ENCODE measurements around the gene C17orf100.

Gene C17orf100

GRCh38 chr17:6651354-6651918 is at the start of gene C17orf100, which contains the start of gene MED31:
Gene C17orf100, plus strand, starts transcription at chr17:6651762. Its CDS starts 152 bp downstream, at chr17:6651914.
Gene MED31, minus strand, starts transcription at chr17:6651605. Its CDS starts 77 bp downstream, at chr17:6651528.
- DNase-seq, result peak; percentile 96

GRCh38 chr17:6602141-6602540 is 49.4 kb upstream of the C17orf100 start:
- DNase-seq, result peak; percentile 81

- DNase-seq, result no peak
These were observed 47.7 kb upstream of the C17orf100 start for GRCh38 chr17:6603744-6604325.

- DNase-seq, result no peak
These were observed 46.4 kb upstream of the C17orf100 start for GRCh38 chr17:6605142-6605541.

GRCh38 chr17:6608321-6608720 is 43.2 kb upstream of the C17orf100 start:
- no peak for DNase-seq

- no peak for DNase-seq
These were observed 41.6 kb upstream of the C17orf100 start for GRCh38 chr17:6610011-6610410.

GRCh38 chr17:6611231-6611630 is 40.3 kb upstream of the C17orf100 start:
- DNase-seq, result no peak

GRCh38 chr17:6623941-6624340 is 27.6 kb upstream of the C17orf100 start:
- no peak for DNase-seq

GRCh38 chr17:6626616-6627015 is 24.9 kb upstream of the C17orf100 start:
- no peak for DNase-seq

- no peak for DNase-seq
These were observed 24.5 kb upstream of the C17orf100 start for GRCh38 chr17:6627019-6627418.

- DNase-seq, result no peak
These were observed 21.2 kb upstream of the C17orf100 start for GRCh38 chr17:6630390-6630789.

- no peak for DNase-seq
These were observed 19.0 kb upstream of the C17orf100 start for GRCh38 chr17:6632530-6632929.

GRCh38 chr17:6633263-6633662 is 18.3 kb upstream of the C17orf100 start:
- DNase-seq, result no peak

GRCh38 chr17:6636105-6636504 is 15.5 kb upstream of the C17orf100 start:
- no peak for DNase-seq

GRCh38 chr17:6636616-6637457 is 14.7 kb upstream of the C17orf100 start:
- DNase-seq, result no peak

GRCh38 chr17:6637458-6637840 is 14.1 kb upstream of the C17orf100 start:
- no peak for DNase-seq

- no peak for DNase-seq
These were observed 13.3 kb upstream of the C17orf100 start for GRCh38 chr17:6638046-6638908.

- DNase-seq, result no peak
These were observed 12.5 kb upstream of the C17orf100 start for GRCh38 chr17:6639014-6639585.

- peak; percentile 55 for DNase-seq
These were observed 11.7 kb upstream of the C17orf100 start for GRCh38 chr17:6639586-6640535.

- peak; percentile 95 for DNase-seq
These were observed 10.9 kb upstream of the C17orf100 start, which contains the start of the genes KIAA0753 and TXNDC17 for GRCh38 chr17:6640536-6641246. Gene KIAA0753, minus strand, starts transcription at chr17:6640711. Its CDS starts 5,608 bp downstream, at chr17:6635103. Gene TXNDC17, plus strand, starts transcription at chr17:6641060. Its CDS starts 23 bp downstream, at chr17:6641083.

Measured in inflammatory macrophage treated with lipopolysaccharide for 4 hours (primary cell).